ENCODE results near the gene FGD6.

Gene FGD6

DNA sequence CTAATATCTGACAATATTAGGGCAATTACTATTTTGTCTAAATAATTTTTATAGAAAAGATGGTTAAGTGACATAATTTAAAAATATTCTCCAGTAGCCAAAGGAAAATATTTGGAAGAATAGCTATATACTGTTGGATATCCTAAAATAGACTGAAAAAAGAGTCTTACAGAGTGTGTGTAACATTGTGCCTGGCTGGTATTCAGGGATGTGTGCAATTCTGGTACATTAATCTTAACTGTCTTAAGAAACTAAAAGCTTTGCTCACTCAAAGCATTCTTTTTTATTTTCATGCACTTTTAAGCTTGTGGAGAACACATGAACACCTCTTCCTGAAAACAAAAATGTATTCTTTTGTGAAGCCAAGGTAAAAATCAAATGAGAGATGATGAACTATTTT, 133.8 kb downstream of the FGD6 start:
- TF ChIP-seq GATA3 (IDR thresholded peaks at IDR 0.05; ENCODE audit: low read depth, low read length) (no peak), GATA2 (IDR thresholded peaks at IDR 0.05; ENCODE audit: low read depth, low read length) (no peak)

DNA sequence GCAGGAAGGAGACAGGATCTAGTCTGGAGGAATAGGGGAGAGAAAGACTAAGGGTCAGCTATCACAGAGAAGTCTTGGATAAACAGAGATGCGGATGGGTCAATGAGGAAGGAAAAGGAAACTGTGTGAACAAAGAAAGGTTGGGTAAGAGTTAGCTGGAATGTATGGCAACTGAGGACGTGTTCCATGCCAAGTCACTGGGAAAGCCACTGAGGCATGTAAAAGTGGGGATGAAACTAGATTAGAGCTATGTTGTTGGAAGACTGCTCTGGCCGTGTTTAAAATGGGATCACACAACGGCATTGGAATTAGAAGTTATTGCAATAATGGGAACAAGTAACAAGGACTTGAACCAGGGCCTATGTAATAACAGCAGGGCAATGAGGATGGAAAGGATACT, 139.9 kb downstream of the FGD6 start:
- TF ChIP-seq GATA3 (IDR thresholded peaks at IDR 0.05; ENCODE audit: low read depth, low read length) (no peak), GATA2 (IDR thresholded peaks at IDR 0.05; ENCODE audit: low read depth, low read length) (no peak)

- TF ChIP-seq GATA3 (IDR thresholded peaks at IDR 0.05; ENCODE audit: low read depth, low read length) = no peak
- no peak for TF ChIP-seq GATA2 (IDR thresholded peaks at IDR 0.05; ENCODE audit: low read depth, low read length)
Observed at GRCh38 chr12:95074766-95075165, 142.5 kb downstream of the FGD6 start.

GRCh38 chr12:95073698-95074520, 143.4 kb downstream of the FGD6 start:
- no peak for TF ChIP-seq GATA3 (IDR thresholded peaks at IDR 0.05; ENCODE audit: low read depth, low read length)
- no peak for TF ChIP-seq GATA2 (IDR thresholded peaks at IDR 0.05; ENCODE audit: low read depth, low read length)

DNA sequence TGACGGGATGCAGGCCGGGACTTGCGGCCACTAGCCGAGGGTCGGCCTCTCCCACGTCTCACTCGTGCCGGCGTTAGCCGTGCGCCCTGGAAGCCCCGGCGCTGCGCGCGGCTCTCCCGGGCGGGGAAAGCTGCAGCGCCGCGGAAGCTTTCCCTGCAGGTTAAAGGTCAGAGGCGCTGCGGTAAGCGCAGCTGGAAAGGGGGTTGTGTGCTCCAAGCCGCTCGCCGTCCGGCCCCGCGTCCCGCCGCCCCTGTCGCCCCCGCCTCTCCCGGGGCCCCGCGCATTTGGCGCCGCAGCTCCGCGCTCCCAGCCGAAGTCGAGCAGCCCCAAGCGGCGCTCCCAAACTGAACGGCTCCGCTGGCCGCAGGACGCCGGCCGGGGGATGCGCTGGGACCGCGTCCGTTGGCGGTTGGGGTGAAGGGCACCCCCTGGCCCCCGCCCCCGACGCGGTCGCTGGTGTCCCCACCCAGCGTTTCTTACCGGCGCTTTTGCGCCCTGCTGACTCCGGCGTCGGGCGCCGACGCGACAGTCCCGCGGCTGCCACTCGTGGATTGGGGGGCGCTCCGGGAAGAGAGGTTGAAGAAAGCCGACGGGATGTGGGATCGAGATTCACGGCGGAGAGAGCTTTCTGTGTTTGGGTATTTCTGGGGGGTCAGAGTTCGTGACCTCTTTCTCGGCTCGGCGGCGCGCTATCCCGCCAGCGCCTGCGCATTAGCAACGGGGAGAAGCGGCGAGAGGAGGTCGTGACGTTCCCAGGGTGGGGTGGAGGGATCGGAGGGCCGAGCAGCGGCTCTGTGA, 144.2 kb downstream of the FGD6 start, which contains the start of gene NR2C1:
Gene NR2C1 (minus strand): TSS at position 719 of the 798 bp plus-strand sequence. CDS start 6,234 bp downstream, outside the sequence.
- no peak; the same call in 1 of the 2 replicates for TF ChIP-seq GATA2 (IDR thresholded peaks at IDR 0.05; ENCODE audit: low read depth, low read length)
- TF ChIP-seq GATA3 (IDR thresholded peaks at IDR 0.05; ENCODE audit: low read depth, low read length) = no peak

- no peak for TF ChIP-seq GATA2 (IDR thresholded peaks at IDR 0.05; ENCODE audit: low read depth, low read length)
- TF ChIP-seq GATA3 (IDR thresholded peaks at IDR 0.05; ENCODE audit: low read depth, low read length) = no peak
Observed at GRCh38 chr12:95070378-95070777, 146.9 kb downstream of the FGD6 start.

- TF ChIP-seq GATA3 (IDR thresholded peaks at IDR 0.05; ENCODE audit: low read depth, low read length) (no peak), GATA2 (IDR thresholded peaks at IDR 0.05; ENCODE audit: low read depth, low read length) (no peak)
Observed at GRCh38 chr12:95066091-95066855, 151.0 kb downstream of the FGD6 start.

GRCh38 chr12:95060951-95061350, 156.3 kb downstream of the FGD6 start:
- TF ChIP-seq GATA3 (IDR thresholded peaks at IDR 0.05; ENCODE audit: low read depth, low read length) = no peak
- no peak for TF ChIP-seq GATA2 (IDR thresholded peaks at IDR 0.05; ENCODE audit: low read depth, low read length)

GRCh38 chr12:95059984-95060383, 157.3 kb downstream of the FGD6 start:
- no peak for TF ChIP-seq GATA3 (IDR thresholded peaks at IDR 0.05; ENCODE audit: low read depth, low read length)
- TF ChIP-seq GATA2 (IDR thresholded peaks at IDR 0.05; ENCODE audit: low read depth, low read length) = no peak

- TF ChIP-seq GATA3 (IDR thresholded peaks at IDR 0.05; ENCODE audit: low read depth, low read length) (no peak), GATA2 (IDR thresholded peaks at IDR 0.05; ENCODE audit: low read depth, low read length) (no peak)
Observed at GRCh38 chr12:95057424-95057823, 159.8 kb downstream of the FGD6 start.

DNA sequence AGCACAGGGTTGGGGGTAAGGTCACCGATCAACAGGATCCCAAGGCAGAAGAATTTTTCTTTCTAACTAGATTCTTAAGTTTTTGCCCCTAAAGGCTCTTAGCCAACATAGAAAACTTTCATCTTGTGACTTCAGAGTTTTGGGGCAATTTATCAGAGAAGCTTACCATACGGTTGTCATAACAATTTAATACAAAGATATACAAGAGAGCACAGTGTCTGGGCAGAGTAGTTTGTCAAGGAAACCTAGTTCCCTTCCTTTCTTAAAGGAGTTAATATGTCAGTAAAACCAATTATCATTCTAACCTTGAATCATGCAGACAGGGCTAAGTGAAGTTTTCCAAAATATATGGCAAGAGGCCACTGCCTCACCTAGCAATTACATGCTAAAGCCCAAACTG, 162.2 kb downstream of the FGD6 start:
- no peak for TF ChIP-seq GATA2 (IDR thresholded peaks at IDR 0.05; ENCODE audit: low read depth, low read length)
- no peak for TF ChIP-seq GATA3 (IDR thresholded peaks at IDR 0.05; ENCODE audit: low read depth, low read length)

DNA sequence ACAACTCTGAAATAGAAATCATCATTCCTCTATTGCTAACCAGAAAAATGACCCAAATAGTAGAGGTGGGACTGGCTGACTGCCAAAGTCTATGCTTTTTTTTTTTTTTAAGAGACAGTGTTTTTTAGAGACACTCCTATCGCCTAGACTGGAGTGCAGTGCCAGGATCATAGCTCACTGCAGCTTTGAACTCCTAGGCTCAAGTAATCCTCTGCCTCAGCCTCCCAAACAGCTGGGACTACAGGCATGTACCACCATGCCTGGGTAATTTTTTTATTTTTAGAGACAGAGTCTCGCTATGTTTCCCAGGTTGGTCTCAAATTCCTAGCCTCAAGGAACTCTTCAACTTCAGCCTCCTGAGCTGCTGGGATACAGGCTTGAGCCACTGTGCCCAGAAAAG, 163.1 kb downstream of the FGD6 start:
- no peak for TF ChIP-seq GATA3 (IDR thresholded peaks at IDR 0.05; ENCODE audit: low read depth, low read length)
- no peak for TF ChIP-seq GATA2 (IDR thresholded peaks at IDR 0.05; ENCODE audit: low read depth, low read length)

DNA sequence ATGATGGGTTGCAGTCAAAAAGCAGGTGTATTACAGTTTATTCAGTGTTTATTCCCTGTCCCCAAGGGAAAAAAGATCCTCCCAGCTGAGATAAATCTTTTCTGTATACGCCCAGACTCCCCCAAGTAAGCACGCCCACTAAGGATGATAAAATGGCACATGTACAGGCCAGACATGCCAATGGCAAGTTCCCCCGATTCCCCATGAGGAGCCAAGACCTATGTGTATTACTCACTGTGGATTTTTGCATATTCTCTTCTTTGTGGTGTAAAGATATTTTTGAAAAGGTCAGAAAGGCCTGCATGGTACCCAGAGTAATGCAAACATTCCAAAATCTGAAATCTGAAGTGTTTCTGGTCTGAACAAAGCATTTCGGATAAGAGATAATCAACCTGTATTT, 166.0 kb downstream of the FGD6 start:
- TF ChIP-seq GATA3 (IDR thresholded peaks at IDR 0.05; ENCODE audit: low read depth, low read length) (no peak), GATA2 (IDR thresholded peaks at IDR 0.05; ENCODE audit: low read depth, low read length) (no peak)

- TF ChIP-seq GATA3 (IDR thresholded peaks at IDR 0.05; ENCODE audit: low read depth, low read length) (no peak), GATA2 (IDR thresholded peaks at IDR 0.05; ENCODE audit: low read depth, low read length) (no peak)
Observed at GRCh38 chr12:95037906-95038305, 179.4 kb downstream of the FGD6 start.

Measured in SH-SY5Y (cell line).